Measurements from ENCODE around the gene TBX20. TPM values are rescaled to one million over a fixed set of nuclear protein-coding genes. Genes with fewer than 3 reads are reported as not detected.

Gene TBX20
- total RNA-seq, 1 donor: not detected

DNA sequence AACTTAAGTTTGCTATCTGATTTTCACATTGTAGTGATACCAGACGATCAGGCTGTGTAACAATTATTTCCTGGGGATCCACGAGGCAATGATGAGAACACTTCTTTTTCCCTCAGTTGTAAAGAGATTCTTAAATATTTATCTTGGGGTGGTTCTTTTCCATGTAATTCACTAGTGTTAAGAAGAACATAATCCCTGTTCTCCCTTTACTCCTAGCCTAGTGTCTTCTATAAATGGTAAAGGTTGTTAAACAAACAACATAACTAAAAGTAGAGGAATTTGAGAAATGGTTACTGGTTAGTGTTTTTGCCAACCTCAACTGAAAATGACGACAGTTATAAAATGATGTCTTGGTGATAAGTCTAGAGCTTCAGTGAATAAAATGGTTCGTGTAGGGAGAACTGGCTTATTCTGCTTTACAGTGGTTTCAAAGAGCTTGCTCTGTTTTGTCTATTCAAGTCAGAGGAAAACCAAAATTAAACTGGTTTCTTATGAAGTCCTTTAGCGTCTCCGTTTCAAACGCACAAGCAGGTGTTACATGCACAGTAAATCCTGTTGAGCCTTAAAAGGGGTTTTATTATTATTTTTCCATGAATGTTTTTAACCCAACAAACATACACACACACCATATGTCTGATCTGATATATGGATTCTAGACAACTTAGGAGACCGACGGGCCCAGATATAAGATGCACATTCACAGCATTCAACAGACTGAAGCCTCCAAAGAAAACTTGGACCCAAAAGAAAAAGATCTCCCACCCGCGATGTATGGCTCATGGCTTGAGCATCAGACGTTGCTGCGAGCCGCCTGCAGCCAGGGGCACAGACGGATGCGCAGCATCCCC is 1.1 kb downstream of the TBX20 start:
- H2AFZ ChIP-seq (ENCODE audit: low read length): no peak overlapping the region
- TF ChIP-seq, protein P1, sequence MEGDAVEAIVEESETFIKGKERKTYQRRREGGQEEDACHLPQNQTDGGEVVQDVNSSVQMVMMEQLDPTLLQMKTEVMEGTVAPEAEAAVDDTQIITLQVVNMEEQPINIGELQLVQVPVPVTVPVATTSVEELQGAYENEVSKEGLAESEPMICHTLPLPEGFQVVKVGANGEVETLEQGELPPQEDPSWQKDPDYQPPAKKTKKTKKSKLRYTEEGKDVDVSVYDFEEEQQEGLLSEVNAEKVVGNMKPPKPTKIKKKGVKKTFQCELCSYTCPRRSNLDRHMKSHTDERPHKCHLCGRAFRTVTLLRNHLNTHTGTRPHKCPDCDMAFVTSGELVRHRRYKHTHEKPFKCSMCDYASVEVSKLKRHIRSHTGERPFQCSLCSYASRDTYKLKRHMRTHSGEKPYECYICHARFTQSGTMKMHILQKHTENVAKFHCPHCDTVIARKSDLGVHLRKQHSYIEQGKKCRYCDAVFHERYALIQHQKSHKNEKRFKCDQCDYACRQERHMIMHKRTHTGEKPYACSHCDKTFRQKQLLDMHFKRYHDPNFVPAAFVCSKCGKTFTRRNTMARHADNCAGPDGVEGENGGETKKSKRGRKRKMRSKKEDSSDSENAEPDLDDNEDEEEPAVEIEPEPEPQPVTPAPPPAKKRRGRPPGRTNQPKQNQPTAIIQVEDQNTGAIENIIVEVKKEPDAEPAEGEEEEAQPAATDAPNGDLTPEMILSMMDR (IDR thresholded peaks at IDR 0.05; ENCODE audit: extremely low read depth, low read depth, low read length): no peak
- peak; percentile 76 for DNase-seq (ENCODE audit: insufficient read length, low spot score, missing footprints)
- peaks cover 98% of the 10 kb centered on the region for H3K27me3 ChIP-seq (ENCODE audit: insufficient read depth, low read length)
- no peak overlapping the region for H3K4me2 ChIP-seq (ENCODE audit: insufficient read depth, low read length)
- H3K9me3 ChIP-seq (ENCODE audit: low read depth, low read length): peaks cover 2% of the 10 kb centered on the region
- no peaks in the 10 kb centered on the region for H3K36me3 ChIP-seq (ENCODE audit: insufficient read depth, low read length)
- H3K79me2 ChIP-seq (ENCODE audit: insufficient read depth, low read length): no peaks in the 10 kb centered on the region
- H3K4me3 ChIP-seq (ENCODE audit: insufficient read depth, low read length): no peak overlapping the region
- H3K27ac ChIP-seq (ENCODE audit: low read depth, low read length): no peak overlapping the region
- H3K4me1 ChIP-seq (ENCODE audit: insufficient read depth, low read length): no peaks in the 10 kb centered on the region
- no peaks in the 10 kb centered on the region for H4K20me1 ChIP-seq (ENCODE audit: insufficient read depth, low read length)

DNA sequence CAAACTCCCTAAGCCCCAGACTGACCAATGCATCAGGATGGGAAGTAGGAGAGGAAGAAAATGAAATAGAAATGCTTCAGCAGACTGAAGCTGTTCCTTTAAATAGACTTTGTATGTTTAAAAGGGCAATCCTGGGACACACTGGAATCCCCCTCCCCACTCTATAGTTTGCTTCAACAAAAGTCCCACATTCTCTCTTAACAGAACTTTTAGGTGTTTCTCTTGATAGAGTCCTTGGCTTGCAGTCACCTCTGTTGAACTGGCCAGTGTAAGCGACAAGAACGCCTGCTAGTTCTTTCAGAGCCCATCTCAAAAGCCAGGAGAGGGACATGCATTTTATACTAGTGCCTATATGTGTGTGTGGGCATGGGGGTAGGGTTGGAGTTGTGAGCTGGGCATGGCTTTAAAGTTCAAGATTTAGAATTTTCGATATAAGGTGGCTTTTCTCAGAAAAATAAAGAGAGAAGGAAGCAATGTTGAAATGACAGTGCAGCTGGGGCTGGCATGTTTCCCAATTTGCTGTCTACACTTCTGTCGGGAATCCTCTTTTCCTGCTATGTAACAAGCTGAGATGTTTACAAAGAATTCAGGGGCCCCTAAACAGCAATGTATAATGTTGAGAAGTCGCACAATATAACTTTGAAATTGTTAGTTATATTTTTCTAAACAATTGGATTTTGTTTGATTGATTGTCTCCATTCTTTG is 2.1 kb downstream of the TBX20 start:
- Histone ChIP-seq H3K4me1 (ENCODE audit: insufficient read depth, low read length) (no peaks in the 10 kb centered on the region), H3K27me3 (ENCODE audit: insufficient read depth, low read length) (peaks cover 94% of the 10 kb centered on the region), H3K4me2 (ENCODE audit: insufficient read depth, low read length) (no peak overlapping the region), H3K79me2 (ENCODE audit: insufficient read depth, low read length) (no peaks in the 10 kb centered on the region), H3K36me3 (ENCODE audit: insufficient read depth, low read length) (no peaks in the 10 kb centered on the region), H4K20me1 (ENCODE audit: insufficient read depth, low read length) (no peaks in the 10 kb centered on the region), H2AFZ (ENCODE audit: low read length) (no peak overlapping the region), H3K9me3 (ENCODE audit: low read depth, low read length) (peaks cover 2% of the 10 kb centered on the region), H3K27ac (ENCODE audit: low read depth, low read length) (no peak overlapping the region), H3K4me3 (ENCODE audit: insufficient read depth, low read length) (no peak overlapping the region)
- TF ChIP-seq, protein P1 (IDR thresholded peaks at IDR 0.05; ENCODE audit: extremely low read depth, low read depth, low read length): no peak
- peak; percentile 21 for DNase-seq (ENCODE audit: insufficient read length, low spot score, missing footprints)

- peaks cover 2% of the 10 kb centered on the region for H3K9me3 ChIP-seq (ENCODE audit: low read depth, low read length)
- peak; percentile 8 for DNase-seq (ENCODE audit: insufficient read length, low spot score, missing footprints)
- H3K4me1 ChIP-seq (ENCODE audit: insufficient read depth, low read length): no peaks in the 10 kb centered on the region
- H3K36me3 ChIP-seq (ENCODE audit: insufficient read depth, low read length): no peaks in the 10 kb centered on the region
- no peak overlapping the region for H3K4me2 ChIP-seq (ENCODE audit: insufficient read depth, low read length)
- no peaks in the 10 kb centered on the region for H4K20me1 ChIP-seq (ENCODE audit: insufficient read depth, low read length)
- H2AFZ ChIP-seq (ENCODE audit: low read length): no peak overlapping the region
- TF ChIP-seq, protein P1 (IDR thresholded peaks at IDR 0.05; ENCODE audit: extremely low read depth, low read depth, low read length): no peak
- no peak overlapping the region for H3K27ac ChIP-seq (ENCODE audit: low read depth, low read length)
- H3K79me2 ChIP-seq (ENCODE audit: insufficient read depth, low read length): no peaks in the 10 kb centered on the region
- no peak overlapping the region for H3K4me3 ChIP-seq (ENCODE audit: insufficient read depth, low read length)
- H3K27me3 ChIP-seq (ENCODE audit: insufficient read depth, low read length): peaks cover 86% of the 10 kb centered on the region
Measured at GRCh38 chr7:35250941-35251340, 3.0 kb downstream of the TBX20 start.

DNA sequence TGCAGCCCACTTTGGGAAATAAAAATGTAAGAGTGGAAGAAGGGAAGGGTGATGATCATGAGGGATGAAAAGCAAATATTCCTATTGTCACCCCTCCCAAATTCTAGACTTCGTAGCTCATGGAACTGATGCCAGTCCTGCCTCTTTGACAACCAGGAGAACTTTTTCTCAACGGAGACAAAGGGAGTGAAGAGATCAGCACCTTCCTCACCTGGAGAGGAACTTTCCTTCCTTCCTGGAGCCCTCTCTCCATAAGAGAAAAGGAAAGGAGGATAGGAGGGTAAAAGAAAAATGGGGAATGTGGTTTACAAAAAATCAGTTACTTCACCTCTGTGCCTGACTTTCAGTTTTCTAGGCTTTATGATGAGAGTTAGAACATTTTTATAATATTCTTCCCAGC is 3.4 kb downstream of the TBX20 start:
- Histone ChIP-seq H3K36me3 (ENCODE audit: insufficient read depth, low read length) (no peaks in the 10 kb centered on the region), H3K4me1 (ENCODE audit: insufficient read depth, low read length) (no peaks in the 10 kb centered on the region), H3K27me3 (ENCODE audit: insufficient read depth, low read length) (peaks cover 81% of the 10 kb centered on the region), H3K4me3 (ENCODE audit: insufficient read depth, low read length) (no peak overlapping the region), H3K79me2 (ENCODE audit: insufficient read depth, low read length) (no peaks in the 10 kb centered on the region), H2AFZ (ENCODE audit: low read length) (no peak overlapping the region), H3K4me2 (ENCODE audit: insufficient read depth, low read length) (no peak overlapping the region), H3K9me3 (ENCODE audit: low read depth, low read length) (peaks cover 2% of the 10 kb centered on the region), H4K20me1 (ENCODE audit: insufficient read depth, low read length) (no peaks in the 10 kb centered on the region), H3K27ac (ENCODE audit: low read depth, low read length) (no peak overlapping the region)
- peak; percentile 53 for DNase-seq (ENCODE audit: insufficient read length, low spot score, missing footprints)
- TF ChIP-seq, protein P1 (IDR thresholded peaks at IDR 0.05; ENCODE audit: extremely low read depth, low read depth, low read length): no peak

All from osteoblast (primary cell).